HS-27A (cell line): Measurements from ENCODE around the gene ACY1.

Source experiments
- DNase-seq: peaks from one replicate; pipeline ENCODE4 v3.0.0-alpha.2; 2012; ENCODE audit warnings: low read depth, missing footprints

Gene ACY1

DNA sequence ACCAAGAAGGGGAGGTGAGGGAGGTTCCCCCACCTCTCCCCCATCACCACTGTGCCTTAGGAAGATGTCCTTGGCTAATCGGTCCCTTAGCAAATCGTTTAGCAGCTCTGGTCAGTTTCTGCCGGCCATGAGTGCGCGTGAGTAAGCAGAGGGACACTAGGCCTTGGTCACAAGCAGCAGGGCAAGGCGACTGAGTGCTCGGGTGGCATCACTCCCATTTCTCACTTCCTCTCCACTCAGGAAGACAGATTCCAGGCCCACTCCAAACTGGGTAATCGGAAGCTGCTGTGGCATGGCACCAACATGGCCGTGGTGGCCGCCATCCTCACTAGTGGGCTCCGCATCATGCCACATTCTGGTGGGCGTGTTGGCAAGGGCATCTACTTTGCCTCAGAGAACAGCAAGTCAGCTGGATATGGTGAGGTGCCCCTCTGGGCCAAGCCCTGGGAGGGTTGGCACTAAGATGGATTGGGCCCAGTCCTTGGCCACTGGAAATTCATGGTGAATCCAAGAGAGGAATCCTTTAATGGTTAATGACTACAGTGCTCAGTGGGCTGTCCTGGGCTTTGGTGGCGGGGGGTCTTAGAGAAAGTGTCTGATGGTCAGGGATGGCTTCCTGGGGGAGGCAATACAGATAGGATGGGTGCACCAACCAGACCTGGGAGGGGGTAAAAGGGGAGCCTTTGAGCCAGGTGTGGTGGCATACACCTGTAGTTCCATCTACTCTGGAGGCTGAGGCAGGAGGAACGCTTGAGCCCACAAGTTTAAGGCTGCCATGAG is 37.2 kb upstream of the ACY1 start:
- DNase-seq: no peak

- DNase-seq: no peak
Measured at GRCh38 chr3:51946796-51947195, 36.5 kb upstream of the ACY1 start.

GRCh38 chr3:51947215-51947900 is 36.0 kb upstream of the ACY1 start:
- DNase-seq: no peak

GRCh38 chr3:51948016-51948580 is 35.2 kb upstream of the ACY1 start:
- no peak for DNase-seq

GRCh38 chr3:51949121-51949520 is 34.2 kb upstream of the ACY1 start:
- no peak for DNase-seq

- DNase-seq: no peak
Measured at GRCh38 chr3:51950899-51951298, 32.4 kb upstream of the ACY1 start.

DNA sequence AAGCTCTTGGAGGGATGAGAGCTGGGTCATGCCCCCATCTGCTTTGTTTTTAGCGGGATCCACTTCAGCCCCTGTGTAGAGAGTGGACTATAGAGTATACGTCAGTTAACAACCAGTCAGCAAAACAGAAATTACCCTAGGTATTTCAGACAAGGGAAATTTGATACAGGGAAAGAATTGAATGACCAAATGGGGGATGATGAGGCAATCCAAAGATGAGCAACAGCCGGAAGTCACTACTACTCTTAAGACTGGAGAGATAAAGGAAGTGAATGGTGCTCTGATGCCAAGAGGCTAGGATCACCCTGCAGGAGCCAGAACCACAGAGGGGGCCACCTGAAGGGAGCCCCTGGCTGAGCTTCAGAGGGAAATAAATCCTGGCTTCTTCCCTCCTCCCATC is 29.9 kb upstream of the ACY1 start:
- DNase-seq: no peak

- no peak for DNase-seq
Measured at GRCh38 chr3:51954105-51954504, 29.2 kb upstream of the ACY1 start.

DNA sequence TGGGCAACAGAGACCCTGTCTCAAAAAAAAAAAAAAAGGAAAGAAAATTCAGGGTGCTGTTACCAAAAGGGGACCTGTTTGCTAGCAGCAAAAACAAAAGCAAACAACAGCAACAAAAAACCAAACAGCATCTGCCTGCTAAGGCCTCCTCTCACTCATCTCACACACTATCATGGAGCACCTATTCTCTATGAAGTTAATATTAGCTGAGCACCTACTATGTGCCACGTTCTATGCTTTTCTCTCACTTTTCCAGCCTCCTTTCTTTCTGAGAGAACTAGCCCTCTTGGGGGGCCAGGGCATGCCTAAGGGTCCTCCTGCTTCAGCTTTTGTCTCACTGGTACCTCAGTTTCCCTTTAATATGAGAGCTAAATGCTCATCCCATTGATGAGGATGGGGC is 28.6 kb upstream of the ACY1 start:
- no peak for DNase-seq

DNA sequence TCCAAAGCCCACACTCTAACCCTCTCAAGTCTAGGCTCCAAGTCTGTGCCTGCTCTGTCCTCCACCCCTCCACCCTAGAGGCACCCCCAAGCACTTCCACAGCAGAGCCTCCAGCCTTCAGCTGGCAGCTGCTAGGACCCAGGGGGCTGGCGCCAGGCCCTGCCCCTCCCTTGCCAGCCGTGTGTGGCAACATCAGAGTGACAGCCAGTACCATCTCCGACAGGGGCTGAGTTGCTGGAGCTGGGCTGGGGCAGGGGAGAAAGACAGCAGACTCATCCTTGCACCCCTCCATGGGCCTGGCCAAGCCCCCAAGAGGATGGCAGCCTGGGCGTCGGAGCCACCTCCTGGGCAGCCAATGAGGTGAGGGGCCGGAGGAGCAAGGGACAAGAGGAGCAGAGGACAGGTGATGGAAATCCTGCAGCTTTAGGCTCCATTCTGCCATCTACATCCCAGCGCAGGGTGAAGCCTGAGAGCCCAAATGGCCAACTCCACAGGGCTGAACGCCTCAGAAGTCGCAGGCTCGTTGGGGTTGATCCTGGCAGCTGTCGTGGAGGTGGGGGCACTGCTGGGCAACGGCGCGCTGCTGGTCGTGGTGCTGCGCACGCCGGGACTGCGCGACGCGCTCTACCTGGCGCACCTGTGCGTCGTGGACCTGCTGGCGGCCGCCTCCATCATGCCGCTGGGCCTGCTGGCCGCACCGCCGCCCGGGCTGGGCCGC is 28.0 kb upstream of the ACY1 start, which contains the start of gene GPR62:
Gene GPR62 (plus strand): TSS at position 207 of the 718 bp plus-strand sequence. CDS start 272 bp downstream, at position 479.
- no peak for DNase-seq

- no peak for DNase-seq
Measured at GRCh38 chr3:51955893-51956770, 27.2 kb upstream of the ACY1 start.

- DNase-seq: no peak
Measured at GRCh38 chr3:51957520-51958205, 25.7 kb upstream of the ACY1 start.

- DNase-seq: no peak
Measured at GRCh38 chr3:51958603-51959521, 24.5 kb upstream of the ACY1 start.

DNA sequence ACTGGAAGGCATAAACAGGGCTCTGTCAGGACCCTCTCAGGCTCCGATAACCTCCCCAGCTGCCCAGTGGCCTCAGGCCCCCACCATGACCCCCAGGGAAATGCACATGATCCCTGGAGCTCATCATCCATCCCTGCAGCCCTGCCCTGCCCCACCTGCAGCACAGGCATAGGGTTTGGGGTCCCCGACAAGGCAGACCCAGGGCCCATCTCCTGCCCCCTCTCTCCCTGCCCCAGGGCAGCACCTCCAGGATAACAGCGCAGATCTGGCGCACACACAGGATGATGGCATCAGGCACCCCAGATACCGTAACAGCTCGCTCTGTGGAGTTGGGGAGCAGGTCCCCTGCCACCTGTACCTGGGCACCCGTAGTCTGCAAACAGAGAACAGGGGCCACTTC is 23.7 kb upstream of the ACY1 start:
- no peak for DNase-seq

- DNase-seq: no peak
Measured at GRCh38 chr3:51960386-51960785, 22.9 kb upstream of the ACY1 start.

DNA sequence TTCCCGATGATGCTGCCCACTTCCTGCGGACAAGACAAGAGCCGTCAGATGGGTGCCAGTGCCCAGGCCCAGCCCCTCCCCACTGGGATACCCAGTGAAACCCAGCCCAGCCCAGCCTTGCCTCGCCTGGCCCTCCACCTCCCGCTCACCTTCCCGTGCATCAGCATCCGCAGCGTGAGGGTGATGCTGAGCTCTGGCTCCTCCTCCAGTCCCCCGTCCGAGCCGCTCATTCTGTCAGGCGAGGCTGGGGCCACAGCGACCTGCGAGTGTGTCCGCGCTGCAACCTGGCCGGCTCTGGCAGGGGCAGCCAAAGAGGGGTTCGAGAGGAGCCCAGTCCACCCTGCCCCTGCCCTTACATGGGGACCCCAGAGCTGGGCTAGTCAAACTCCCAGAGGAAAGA is 22.3 kb upstream of the ACY1 start:
- DNase-seq: no peak

- DNase-seq: no peak
Measured at GRCh38 chr3:51961602-51962569, 21.4 kb upstream of the ACY1 start.

DNA sequence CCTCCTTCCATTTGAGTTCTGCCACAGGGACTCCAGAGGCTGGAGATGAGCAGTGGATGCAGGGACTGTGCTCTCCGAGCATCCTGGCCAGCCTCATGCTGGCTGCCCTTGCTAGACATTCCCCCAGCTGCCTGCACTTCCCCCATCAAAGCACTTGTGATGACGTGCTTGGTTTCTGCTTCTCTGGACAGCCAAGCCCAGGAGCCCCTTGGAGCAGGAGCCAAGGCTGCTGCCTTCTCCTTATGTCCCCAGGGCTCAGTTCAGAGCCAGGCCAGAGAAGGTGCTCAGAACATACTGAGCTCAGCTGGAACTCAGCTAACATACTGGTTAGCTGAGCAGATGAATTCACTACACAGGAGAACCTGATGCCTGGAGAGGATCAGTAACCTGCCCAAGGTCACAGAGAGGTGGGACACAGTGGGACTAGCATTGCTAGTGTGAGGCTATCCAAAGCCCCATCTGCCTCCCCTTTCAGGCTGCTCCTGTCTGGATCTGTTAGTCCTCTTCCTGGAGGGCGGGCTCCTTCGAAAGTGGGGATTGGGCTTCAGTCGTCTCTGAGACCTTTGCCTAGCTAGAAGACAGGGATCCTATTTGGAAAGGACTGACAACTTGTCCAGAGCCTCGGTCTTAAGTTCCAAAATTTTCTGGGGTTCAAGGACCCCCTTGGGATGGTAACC is 20.3 kb upstream of the ACY1 start:
- no peak for DNase-seq
